Body of pancreas (tissue), 4 donors: ENCODE results near the gene KBTBD3.

Experiments used
- CTCF ChIP-seq, 7 experiments: fragments of 450-650 bp in 4 of 7; fragments of 200-600 bp in 3 of 7; sonication (generic) in 3 of 7; IDR thresholded peaks; one replicate each; pipeline ENCODE4 v1.5.1; 2016 to 2019; ENCODE audit warnings: antibody characterized with exemption in 7 of 7
- POLR2A ChIP-seq, 3 donors: fragments of 450-650 bp; IDR thresholded peaks; one replicate each; pipeline ENCODE4 v1.6.1; 2016; ENCODE audit warnings: antibody characterized with exemption in 3 of 3, mild to moderate bottlenecking in 2 of 3

GRCh38 chr11:106014620-106015019, 62.5 kb downstream of the KBTBD3 start:
- TF ChIP-seq CTCF (IDR thresholded peaks at IDR 0.05) (no peak), POLR2A (IDR thresholded peaks at IDR 0.05) (no peak)
